GM10248 (cell line): Measurements from ENCODE around the gene PCCA.

Experiments used
- CTCF ChIA-PET: fragments of 300-600 bp; sonication (Branson Sonifier 250); formaldehyde crosslinking; extraction: SDS; loops from one replicate; lab custom pipeline; 2021; ENCODE audit warnings: antibody characterized with exemption; lab: Yijun Ruan, JAX
- POLR2A ChIA-PET: fragments of 350-650 bp; sonication (Branson Sonifier 250); formaldehyde crosslinking; extraction: SDS; loops from one replicate; lab custom pipeline; 2020; ENCODE audit warnings: antibody characterized with exemption; lab: Yijun Ruan, JAX
- DNase-seq: peaks from one replicate; pipeline ENCODE4 v3.0.0; 2012; ENCODE audit errors: extremely low spot score
- TF ChIP-seq, protein P1 (sequence below): IDR thresholded peaks from 2 replicates; pipeline ENCODE4 v1.5.1; 2012; ENCODE audit warnings: mild to moderate bottlenecking, low read depth; ENCODE audit errors: extremely low read depth, missing control alignments, control extremely low read depth

The PCCA gene

DNA sequence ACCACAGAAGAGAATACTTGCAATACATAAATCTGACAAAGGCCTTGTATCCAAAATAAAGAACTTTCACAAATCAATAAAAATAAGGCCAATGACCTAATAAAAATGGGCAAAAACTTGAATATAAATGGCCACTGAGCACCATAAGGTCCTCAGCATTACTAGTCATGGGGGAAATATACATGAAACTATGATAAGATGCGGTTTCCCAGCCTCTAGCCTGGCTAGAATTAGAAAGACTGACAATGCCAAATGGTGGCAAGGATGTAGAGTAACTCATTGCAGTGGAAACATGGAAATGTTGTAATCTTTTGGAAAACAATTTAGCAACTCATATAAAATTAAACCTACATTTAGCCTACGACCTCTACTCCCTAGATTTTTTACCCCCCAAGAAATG is 272.6 kb downstream of the PCCA start:
- TF ChIP-seq, protein P1, sequence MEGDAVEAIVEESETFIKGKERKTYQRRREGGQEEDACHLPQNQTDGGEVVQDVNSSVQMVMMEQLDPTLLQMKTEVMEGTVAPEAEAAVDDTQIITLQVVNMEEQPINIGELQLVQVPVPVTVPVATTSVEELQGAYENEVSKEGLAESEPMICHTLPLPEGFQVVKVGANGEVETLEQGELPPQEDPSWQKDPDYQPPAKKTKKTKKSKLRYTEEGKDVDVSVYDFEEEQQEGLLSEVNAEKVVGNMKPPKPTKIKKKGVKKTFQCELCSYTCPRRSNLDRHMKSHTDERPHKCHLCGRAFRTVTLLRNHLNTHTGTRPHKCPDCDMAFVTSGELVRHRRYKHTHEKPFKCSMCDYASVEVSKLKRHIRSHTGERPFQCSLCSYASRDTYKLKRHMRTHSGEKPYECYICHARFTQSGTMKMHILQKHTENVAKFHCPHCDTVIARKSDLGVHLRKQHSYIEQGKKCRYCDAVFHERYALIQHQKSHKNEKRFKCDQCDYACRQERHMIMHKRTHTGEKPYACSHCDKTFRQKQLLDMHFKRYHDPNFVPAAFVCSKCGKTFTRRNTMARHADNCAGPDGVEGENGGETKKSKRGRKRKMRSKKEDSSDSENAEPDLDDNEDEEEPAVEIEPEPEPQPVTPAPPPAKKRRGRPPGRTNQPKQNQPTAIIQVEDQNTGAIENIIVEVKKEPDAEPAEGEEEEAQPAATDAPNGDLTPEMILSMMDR: no peak
- DNase-seq: no peak
- ChIA-PET CTCF (no interaction called here), POLR2A (no interaction called here)

- POLR2A ChIA-PET: no interaction called here
- TF ChIP-seq, protein P1: no peak
- DNase-seq: no peak
Measured at GRCh38 chr13:100362371-100362770, 273.5 kb downstream of the PCCA start.

DNA sequence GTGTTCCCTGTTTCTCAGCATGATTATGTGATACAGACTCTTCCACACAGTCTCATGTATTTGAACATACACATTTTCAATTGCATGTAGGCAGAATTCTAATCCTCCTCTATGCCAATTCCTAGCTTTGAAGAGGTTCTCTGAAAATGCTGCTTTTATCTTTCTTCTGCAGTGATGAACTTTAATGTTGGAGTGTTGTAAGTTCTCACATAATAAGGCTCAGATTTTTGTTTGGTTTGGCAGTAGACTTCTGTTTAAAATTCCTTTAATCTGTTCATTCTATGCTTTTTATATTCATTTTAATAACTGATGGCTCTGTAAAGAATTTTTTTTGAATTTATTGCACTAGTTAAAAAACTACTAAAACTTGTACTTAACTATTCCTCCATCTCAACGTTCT is 273.9 kb downstream of the PCCA start:
- no peak for DNase-seq
- POLR2A ChIA-PET: no interaction called here
- CTCF ChIA-PET: no interaction called here
- TF ChIP-seq, protein P1: no peak

More at GRCh38 chr13:100362371-100362770, 273.5 kb downstream of the PCCA start:
- CTCF ChIA-PET: no interaction called here

DNA sequence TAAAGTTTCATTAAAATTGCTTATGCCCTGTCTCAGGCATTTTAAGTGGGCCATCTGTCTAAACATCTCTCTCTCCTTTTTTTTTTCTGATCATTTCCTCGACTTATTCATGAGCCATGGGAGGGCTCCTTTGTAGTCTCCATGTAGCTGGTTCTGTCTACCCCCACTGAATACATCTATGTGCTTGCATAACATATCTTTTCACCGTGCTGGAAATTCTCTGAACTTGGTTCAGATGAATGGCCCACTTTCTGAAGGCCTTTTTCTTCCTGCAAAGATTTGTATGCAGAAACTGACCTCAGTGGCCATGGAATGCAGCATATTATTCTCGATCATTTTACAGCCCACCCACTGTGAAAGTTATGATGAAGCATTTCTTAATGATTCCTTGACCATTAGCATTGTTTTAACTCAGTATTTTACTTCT is 274.4 kb downstream of the PCCA start:
- CTCF ChIA-PET: no interaction called here

DNA sequence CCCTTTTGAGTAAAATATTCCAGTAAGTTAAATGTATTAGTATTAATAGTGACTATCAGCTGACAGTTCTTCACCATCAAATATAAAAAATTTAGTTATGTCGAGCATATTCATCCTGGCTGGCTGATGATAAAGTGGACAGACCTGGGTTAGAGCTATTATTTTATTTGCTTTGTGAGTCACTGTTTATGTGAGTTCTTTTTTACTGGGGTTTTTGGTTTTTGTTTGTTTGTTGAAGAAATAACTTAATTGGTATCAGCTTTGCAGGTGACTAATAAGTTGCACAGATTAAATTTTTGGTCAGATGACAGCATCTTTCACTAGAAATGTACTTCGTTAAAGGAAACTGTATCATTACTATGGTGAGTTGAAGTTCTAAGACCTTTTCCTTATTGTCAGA is 275.0 kb downstream of the PCCA start:
- CTCF ChIA-PET: no interaction called here
- POLR2A ChIA-PET: no interaction called here
- TF ChIP-seq, protein P1: no peak
- no peak for DNase-seq

More for the DNA sequence above, 274.4 kb downstream of the PCCA start:
- POLR2A ChIA-PET: no interaction called here
- no peak for DNase-seq
- TF ChIP-seq, protein P1: no peak

DNA sequence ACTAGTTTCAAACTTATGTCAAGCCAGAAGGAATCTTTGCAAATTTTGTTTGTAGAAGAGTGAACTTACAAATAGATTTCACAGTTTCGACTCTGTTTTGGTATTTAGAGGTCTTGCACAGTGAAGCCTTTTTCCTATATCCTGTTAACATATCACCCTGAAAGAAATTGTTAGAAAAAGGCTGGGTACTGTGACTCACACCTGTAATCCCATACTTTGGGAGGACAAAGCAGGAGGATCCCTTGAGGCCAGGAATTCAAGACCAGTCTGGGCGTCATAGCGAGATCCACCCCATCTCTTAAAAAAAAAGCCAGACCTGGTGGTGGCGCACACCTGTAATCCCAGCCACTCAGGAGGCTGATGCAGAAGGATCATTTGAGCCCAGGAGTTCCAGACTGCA is 275.7 kb downstream of the PCCA start:
- TF ChIP-seq, protein P1: no peak
- ChIA-PET CTCF (no interaction called here), POLR2A (no interaction called here)
- DNase-seq: no peak

GRCh38 chr13:100365680-100366079 is 276.8 kb downstream of the PCCA start:
- ChIA-PET CTCF (no interaction called here), POLR2A (no interaction called here)
- TF ChIP-seq, protein P1: no peak
- no peak for DNase-seq
